ENCODE results near the gene HOOK2.
A peak's percentile ranks its signal among the peaks of the same experiment; 100 is the strongest.

The HOOK2 gene

GRCh38 chr19:12757544-12758274 is 17.6 kb downstream of the HOOK2 start (continued):
- TF ChIP-seq ZNF501 (tag by site-specific recombination; IDR thresholded peaks at IDR 0.05) (no peak; the same call in 1 of the 2 replicates), ZBTB20 (tag by site-specific recombination; IDR thresholded peaks at IDR 0.05) (peak; percentile 87), ZNF221 (tag by site-specific recombination; IDR thresholded peaks at IDR 0.05; ENCODE audit: borderline replicate concordance) (no peak), SCRT2 (tag by site-specific recombination; IDR thresholded peaks at IDR 0.05) (no peak), ZNF664 (tag by site-specific recombination; IDR thresholded peaks at IDR 0.05) (no peak), CTCF (tag by site-specific recombination; IDR thresholded peaks at IDR 0.05) (peak; percentile 89), ZNF341 (tag by site-specific recombination; IDR thresholded peaks at IDR 0.05; ENCODE audit: low read depth) (peak; percentile 48), ZNF37A (tag by site-specific recombination; IDR thresholded peaks at IDR 0.05) (no peak), ZNF610 (tag by site-specific recombination; IDR thresholded peaks at IDR 0.05; ENCODE audit: borderline replicate concordance) (no peak), ZNF514 (tag by site-specific recombination; IDR thresholded peaks at IDR 0.05) (no peak), IKZF3 (tag by site-specific recombination; IDR thresholded peaks at IDR 0.05) (peak; percentile 83), PRDM6 (tag by site-specific recombination; IDR thresholded peaks at IDR 0.05) (no peak), ZNF292 (tag by site-specific recombination; IDR thresholded peaks at IDR 0.05; ENCODE audit: borderline replicate concordance, low read depth) (no peak), EGR2 (tag by site-specific recombination; IDR thresholded peaks at IDR 0.05; ENCODE audit: low read depth) (no peak), ZNF692 (tag by site-specific recombination; IDR thresholded peaks at IDR 0.05) (peak; percentile 23; the same call in 1 of the 2 replicates), MEIS1 (CRISPR knock-in tag; IDR thresholded peaks at IDR 0.05; ENCODE audit: borderline replicate concordance) (no peak), KLF17 (tag by site-specific recombination; IDR thresholded peaks at IDR 0.05) (no peak), KLF8 (tag by site-specific recombination; IDR thresholded peaks at IDR 0.05) (no peak), ZNF2 (tag by site-specific recombination; IDR thresholded peaks at IDR 0.05) (peak; percentile 90), ZNF76 (tag by site-specific recombination; IDR thresholded peaks at IDR 0.05; ENCODE audit: borderline replicate concordance, low read depth) (peak; percentile 42; the same call in 1 of the 2 replicates), ZFP69B (tag by site-specific recombination; IDR thresholded peaks at IDR 0.05) (peak; percentile 30; the same call in 1 of the 2 replicates), ZBTB44 (tag by site-specific recombination; IDR thresholded peaks at IDR 0.05) (no peak), ZNF18 (tag by site-specific recombination; IDR thresholded peaks at IDR 0.05) (no peak), SP7 (tag by site-specific recombination; IDR thresholded peaks at IDR 0.05) (0 out of 2 replicates have a peak, but pooled peaks have one; percentile 16), ZNF560 (tag by site-specific recombination; IDR thresholded peaks at IDR 0.05; ENCODE audit: borderline replicate concordance) (no peak), ZNF16 (tag by site-specific recombination; IDR thresholded peaks at IDR 0.05; ENCODE audit: low read depth) (no peak), ZNF121 (tag by site-specific recombination; IDR thresholded peaks at IDR 0.05) (no peak)

Measured in HEK293 (cell line).